ENCODE results near the gene ITGB6.
"Not testable (repeated sequence)": the region's sequence is repeated elsewhere in the genome, so short reads cannot be mapped to it uniquely, and the experiment has no call there.

The ITGB6 gene

DNA sequence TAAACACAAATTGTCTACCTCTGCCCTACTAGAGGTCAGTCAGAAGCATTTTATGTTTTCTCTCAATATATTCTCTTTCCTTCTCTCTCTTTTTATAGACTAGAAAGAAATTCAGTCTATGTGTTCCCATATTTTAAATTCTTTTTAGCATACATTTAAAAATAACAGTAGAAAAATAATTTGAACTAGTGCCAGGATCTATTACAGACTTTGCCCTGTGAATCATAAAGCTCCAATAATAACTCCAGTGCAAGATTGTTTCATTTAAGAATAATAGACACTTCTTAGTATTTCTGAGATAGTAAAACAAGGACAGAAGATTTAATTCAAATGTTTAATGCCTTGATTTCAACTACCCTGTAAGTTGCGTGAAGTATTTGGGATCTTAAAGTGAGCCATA is 60.1 kb downstream of the ITGB6 start:
- DNase-seq (ENCODE audit: low read depth in 2 of 2) = no peak

DNA sequence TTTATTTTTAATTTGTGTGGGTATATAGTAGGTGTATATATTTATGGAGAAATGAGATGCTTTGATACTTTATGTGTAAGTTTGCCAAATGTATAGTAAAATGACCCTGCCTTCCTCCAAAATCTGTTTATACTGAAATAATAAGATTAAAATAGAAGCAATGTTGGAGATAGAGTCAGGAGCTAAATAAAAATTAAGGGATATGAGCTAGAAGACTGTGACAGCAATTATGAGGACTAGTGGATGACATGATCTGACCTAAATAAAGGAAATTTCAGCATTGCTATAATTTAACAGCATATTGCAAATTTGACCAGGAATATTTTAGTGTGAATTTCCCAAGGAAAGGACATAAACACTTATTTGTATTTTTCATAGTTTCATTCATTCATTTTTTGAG is 60.7 kb downstream of the ITGB6 start:
- no peak for DNase-seq (ENCODE audit: low read depth in 2 of 2)

DNA sequence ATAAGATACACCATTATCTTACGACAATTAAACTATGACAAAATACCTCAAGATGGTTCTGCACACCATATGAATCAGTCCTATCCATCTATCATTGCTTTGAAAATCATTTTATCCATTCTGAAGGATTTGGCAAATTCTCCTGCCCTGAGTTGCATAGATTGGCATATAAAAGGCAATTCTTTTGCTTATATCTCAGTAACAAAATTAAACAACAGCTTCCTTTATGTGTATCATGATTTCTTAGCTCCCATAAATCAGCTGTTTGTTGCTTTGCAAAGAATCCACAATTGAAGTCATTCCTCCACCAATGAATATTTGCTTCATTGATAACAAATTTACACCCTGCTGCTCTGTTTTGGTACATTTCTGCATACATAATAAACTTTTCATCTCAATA is 61.7 kb downstream of the ITGB6 start:
- DNase-seq (ENCODE audit: low read depth in 2 of 2) = no peak

DNA sequence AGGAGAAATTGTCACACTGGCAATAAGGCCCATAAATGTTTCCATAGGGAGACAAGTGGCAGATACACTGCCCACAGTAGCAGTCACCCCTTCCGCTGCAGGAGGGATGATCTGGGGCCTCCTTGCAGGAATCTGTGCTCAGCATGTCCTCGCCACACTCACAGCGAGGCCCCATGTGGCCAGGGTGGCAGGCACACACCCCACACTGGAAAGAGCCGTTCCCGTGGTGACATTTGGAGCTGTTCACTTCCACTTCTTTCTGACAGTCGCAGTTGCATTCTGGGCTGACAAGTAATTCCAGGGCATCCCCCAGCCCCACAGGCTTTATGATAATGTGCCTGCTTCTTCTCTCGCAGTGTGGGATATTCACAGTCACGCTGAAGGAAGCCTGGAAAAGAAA is 62.6 kb downstream of the ITGB6 start:
- DNase-seq (ENCODE audit: low read depth in 2 of 2) = no peak

DNA sequence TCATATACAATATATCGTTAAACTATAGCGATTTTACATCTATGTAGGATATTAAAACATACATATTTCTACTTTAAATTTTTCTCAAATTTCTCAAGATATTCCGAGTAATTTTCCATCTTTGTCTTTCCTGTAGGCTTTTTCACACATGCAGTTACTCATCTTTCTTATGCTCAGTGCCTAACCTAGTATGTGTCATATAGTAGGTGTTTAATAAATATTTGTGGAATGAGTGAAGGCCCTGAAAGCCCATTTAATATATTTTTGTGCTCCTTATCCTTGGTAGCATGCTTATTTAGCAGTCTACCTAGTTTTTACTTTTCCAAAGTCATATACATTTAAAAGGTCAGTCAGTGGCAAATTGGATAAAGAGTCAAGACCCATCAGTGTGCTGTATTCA is 67.3 kb downstream of the ITGB6 start:
- no peak for DNase-seq (ENCODE audit: low read depth in 2 of 2)

DNA sequence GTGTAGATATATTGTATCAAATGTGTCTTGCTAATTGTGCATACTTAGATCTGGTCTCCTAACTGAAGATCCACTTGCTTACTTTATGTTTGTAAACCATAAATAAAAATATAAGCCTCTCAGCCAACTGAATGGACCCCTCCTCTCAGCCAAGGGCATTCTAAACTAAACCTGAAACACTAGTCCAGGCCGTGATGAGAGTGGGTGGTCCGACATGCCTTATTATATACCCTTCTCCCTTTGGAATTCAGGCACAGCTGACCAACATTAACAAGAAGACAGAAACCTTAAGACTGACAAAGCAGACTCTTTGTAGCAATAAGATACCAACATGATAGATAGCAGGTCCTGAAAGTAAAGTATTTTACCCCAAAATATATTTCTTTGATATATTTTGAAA is 73.3 kb downstream of the ITGB6 start:
- no peak for DNase-seq (ENCODE audit: low read depth in 2 of 2)

DNA sequence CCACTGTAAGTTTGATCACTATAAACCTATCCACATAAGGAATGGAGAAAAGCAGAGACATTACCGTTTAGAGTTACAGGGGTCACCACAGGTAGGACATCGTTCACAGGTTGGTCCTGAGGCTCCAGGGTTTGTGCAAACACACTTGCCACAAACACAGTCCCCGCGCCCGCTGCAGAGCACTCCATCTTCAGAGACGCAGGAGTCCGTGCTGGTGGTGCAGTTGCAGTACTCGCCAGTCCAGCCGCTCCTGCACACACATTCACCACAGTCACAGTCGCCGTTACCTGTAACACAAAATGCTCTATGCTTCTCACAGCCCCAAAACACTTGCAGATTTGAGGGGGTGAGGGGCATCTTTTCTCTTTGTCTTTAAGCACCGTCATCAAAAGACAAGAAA is 73.8 kb downstream of the ITGB6 start:
- no peak for DNase-seq (ENCODE audit: low read depth in 2 of 2)

DNA sequence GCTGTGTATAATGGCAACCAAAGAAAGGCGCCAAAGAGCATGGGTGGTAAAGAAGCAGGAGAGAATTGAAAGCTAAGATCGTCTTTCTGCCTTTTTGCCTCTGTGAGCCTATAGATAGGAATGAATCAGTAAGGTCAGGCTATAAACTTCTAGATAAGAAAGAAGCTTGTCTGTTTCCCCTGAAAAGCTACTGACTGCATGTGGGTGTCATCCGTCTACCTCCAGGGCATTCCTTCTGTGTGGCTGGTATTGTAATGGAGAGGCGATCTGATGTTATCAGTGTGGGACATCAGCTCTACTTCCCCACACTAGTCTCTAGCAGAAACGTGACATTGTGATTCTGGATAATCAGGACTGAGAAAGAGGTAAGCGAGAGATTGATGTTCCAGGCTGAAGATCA is 74.2 kb downstream of the ITGB6 start:
- no peak for DNase-seq (ENCODE audit: low read depth in 2 of 2)

DNA sequence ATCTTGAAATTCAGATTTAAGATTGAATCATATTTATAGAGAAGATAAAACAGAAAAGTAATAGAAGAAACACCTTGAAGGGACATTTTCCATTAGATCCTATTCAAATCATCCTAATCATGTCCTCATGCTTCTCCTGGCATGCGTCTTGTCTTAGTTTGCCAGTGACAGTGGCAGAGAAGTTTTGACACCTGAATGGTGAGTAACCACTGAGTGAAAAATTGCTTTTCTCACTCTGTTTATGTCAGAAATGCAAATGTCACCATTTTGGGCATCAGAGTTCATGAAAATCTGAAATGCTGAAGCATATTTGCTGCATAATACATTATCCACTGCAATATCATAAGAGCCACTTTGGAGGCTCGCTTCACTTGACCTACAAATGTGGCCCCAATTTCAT is 74.7 kb downstream of the ITGB6 start:
- no peak for DNase-seq (ENCODE audit: low read depth in 2 of 2)

DNA sequence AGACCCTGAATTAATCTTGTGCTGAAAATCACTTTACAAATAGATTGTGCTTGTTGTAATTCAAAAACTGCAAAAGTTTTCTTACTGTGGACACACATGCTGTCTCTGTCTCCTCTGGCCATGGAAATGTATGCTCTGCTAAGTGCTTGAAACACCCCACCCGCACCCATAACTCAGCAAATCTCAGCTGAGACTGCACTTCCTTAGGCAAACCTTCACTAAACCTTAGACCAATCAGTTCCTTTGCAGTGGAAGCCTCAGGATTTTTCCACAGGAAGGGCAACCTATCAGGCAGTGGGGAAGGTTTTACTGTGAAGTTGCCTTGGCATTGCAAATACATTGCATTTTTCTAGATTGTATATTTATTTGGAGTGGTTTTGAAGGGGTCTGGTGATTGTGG is 75.5 kb downstream of the ITGB6 start:
- DNase-seq (ENCODE audit: low read depth in 2 of 2) = no peak

DNA sequence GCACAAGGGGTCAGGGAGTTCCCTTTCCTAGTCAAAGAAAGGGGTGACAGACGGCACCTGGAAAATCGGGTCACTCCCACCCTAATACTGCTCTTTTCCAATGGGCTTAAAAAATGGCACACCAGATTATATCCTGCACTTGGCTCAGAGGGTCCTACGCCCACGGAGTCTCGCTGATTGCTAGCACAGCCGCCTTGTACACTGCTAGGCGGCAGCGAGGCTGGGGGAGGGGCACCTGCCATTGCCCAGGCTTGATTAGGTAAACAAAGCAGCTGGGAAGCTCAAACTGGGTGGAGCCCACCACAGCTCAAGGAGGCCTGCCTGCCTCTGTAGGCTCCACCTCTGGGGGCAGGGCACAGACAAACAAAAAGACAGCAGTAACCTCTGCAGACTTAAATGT is 85.4 kb downstream of the ITGB6 start:
- DNase-seq (ENCODE audit: low read depth in 2 of 2) = not testable (repeated sequence)

DNA sequence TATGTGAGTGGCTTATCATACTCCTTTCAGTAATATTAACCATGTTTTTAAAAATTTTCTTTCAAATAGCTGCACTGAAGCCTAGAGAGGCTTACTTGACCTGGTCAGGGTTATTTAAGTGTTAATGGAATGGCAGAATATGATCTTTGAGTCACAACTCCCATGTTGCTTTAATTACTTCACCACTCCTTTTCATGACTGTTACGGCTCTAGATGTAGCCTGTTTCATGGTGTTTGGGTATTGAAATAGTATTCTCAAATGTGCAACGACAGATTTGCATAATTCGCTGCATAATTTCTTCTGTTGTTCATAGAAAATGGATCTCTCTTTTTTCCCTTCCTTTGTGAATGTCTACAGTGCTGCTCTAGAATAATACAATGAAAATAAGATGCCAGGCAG is 86.1 kb downstream of the ITGB6 start:
- DNase-seq (ENCODE audit: low read depth in 2 of 2) = no peak

DNA sequence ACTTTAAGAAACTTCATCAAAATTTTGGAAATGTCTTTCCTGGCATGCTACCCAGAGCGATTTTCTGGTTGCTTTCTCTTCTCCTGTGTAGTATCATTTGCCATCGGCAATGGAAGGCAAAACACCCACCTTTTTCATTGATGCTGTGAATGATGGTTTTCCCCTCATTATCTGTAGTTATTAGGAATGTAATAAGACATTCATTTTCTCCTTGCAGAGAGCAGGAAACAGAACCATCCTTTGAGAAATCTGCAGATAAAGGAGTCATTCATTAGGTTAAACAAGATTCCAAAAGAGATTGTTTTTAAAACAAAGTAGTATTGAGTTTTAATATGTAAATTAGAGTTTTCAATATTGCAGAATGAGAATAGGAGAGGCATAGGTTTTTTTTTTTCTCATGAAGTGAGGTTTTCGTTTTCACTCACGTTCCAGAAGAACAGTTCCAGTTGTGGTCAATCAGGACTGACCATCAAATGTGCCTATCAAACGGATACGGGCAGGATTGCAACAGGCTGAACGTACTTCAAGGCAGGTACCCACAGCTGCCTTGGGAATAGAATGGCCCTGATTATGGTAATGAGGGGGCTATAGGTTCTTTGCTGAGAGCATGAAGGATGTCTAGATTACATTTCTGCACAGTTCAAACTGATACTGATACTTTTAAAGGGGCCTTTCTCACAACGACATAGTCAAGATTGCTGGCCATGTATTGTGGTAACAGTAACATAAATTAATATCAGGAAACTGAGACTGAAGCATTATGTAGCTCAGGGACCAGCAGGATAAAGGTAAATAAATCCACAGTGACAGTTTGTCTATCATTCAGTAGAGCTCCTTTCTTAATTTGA is 87.9 kb downstream of the ITGB6 start:
- DNase-seq (ENCODE audit: low read depth in 2 of 2) = no peak

DNA sequence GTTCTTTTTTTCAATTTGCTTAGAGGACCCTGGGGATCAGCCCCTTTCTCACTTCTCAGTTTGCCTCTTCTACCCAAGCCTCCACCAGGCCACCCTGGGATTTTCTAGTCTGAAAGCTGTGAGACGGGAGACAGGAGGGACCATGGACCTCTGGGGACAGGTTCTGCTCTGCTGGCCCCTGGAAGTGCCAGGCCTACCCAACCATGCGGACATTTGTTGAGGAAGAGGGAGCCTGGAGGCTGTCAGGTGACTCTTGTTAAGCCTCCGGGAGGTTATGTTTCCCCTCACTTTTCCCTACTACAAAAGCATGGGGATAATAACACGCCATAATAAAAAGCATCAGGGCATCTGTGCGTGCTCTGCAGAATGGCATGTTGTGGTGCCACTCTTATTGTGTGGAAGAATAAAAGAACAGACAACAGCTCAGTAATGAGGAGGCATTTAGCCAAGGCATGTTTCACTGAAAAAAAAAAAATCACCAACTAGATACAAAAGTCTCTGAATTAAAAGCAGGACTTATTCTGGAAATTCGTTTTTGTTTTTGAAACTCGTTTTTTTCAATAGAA is 89.3 kb downstream of the ITGB6 start:
- no peak for DNase-seq (ENCODE audit: low read depth in 2 of 2)

DNA sequence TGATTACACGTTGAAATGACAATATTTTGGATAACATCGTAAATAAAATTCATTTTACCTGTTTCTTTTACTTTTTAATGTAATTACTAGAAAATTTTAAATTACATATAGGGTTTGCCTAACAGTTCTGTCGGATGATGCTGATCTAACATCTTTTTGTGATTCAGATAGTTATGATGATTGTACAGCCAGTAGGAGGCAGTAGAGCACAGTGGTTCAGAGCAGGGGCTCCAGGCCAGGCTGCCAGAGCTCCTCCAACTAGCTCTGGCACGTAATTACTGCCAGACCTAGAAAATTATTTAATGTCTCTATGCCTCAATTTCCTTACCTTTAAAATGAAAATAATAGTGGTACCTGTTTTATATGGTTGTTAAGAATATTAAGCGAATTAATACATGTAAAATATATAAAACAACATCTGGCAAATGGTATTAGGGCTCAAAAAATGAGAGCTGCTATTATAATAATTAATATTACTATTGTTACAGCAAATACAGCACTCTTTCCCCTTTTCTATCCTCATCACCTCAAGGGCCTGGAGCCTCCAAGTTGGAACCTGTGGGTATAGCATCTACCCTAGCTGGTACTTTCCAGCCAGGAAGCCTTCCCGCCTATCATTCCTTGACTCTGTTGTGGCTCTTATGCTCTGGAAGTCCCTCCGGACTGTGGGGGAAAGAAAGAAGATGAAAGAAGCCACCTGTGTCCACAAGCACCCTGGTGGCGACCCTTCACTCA is 90.0 kb downstream of the ITGB6 start:
- DNase-seq (ENCODE audit: low read depth in 2 of 2) = peak in 1 of 2 donors; percentile 2

DNA sequence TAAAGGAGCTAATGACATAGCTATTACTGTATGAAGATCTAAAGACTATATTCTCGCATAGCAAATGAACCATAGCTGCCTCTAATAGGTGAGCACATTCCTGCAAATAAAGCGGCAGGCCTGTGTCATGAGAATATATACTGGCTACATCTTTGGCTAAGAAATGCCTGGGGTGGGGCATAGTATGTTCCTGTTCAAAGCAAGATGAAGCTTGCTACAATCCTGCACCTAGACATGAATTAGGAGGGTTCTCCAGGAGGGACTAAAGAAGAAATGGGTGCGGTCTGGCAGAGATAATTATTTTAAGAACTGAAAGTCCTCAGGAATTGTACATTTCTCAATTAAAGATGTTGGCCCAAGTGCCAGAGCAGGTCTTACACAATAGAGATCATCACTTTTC is 90.8 kb downstream of the ITGB6 start:
- no peak for DNase-seq (ENCODE audit: low read depth in 2 of 2)

DNA sequence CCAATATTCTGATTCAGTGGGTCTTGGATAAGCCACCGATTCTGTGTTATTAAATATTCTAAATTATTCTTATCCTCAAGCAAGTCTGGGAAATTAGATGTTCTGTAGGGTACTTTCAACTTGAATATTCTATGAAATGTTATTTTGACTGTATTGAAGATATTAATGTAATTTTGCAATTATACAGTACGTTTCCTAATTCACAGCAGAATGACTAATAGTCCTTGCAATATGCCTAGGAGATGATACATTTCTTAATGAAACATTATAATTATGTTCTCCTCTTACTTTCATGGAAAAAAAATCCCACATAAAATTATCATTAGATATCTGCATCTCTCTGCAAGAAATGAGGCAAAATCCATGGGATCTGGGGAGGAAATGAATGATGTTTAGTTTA is 91.4 kb downstream of the ITGB6 start:
- no peak for DNase-seq (ENCODE audit: low read depth in 2 of 2)

DNA sequence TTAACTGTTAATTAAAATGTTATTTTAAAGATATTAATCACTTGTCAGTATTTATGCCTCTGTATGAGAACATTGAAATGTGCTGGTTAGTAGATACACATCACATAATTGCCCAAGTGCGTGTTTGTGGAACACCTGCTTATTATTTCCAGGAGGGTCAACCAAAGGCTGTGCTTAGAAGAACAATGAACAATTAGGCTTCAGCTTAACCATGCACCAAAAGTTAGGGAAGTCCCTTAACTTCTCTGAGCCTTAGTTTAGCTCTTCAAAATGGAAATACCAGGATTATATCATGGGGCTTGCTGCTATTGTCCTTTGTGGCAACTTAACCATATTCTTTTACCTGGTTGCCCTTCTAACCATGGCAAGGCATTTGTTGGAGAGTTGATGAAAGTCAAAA is 94.7 kb downstream of the ITGB6 start:
- DNase-seq (ENCODE audit: low read depth in 2 of 2) = no peak

DNA sequence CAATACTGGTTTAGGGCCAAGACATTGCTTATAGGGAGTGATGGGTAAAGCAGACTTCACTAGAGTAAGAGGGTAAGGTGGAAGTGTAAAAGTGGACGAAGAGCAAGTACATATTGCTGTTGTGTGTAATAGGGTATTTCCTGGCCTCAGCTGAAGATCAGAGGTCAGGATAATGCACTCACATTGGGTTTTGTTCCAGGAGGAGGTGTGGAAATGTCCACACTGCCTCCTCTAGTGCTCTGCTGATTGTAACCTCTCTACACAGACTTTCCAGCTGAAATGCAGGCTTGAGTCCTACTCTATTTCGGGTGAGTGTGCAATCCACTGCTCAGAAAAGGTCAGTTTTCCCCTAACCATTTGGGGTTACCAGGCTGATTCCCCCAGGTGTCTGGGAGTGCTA is 96.0 kb downstream of the ITGB6 start:
- no peak for DNase-seq (ENCODE audit: low read depth in 2 of 2)

DNA sequence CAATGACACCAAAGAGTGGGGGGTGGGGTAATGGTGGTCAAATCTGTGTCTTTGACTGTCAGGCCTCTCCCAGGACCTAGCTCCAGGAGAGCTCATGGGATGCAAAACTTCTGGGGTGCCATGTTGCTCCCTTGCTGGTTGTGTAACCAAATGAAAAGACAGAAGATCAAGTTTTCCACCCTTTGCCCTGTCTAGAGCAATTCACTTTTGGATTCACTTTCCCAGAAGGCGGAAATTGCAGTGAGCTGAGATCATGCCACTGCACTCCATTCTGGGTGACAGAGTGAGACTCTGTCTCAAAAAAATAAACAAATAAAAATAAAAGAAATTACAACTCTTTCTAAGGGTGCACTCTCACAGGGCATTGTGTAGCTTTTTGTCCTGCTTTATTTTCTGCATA is 102.7 kb downstream of the ITGB6 start:
- DNase-seq (ENCODE audit: low read depth in 2 of 2) = no peak

DNA sequence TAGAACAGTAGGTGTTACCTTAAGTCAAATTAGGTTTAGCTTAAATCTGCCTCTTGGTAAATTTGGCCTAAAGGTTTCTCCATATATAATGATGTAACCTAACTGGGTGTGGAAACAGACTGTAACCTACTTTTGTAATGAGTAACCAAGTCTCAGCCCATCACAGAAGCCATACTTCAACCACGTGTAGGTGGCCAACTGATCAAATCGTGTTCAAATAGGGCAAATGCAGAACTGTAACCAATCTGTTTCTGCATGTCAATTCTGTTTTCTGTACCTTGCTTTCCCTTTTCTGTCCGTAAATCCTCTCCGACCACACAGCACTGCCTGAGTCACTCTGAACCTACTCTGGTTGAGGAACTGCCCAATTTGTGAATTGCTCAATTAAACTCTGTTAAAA is 103.7 kb downstream of the ITGB6 start:
- DNase-seq (ENCODE audit: low read depth in 2 of 2) = no peak

DNA sequence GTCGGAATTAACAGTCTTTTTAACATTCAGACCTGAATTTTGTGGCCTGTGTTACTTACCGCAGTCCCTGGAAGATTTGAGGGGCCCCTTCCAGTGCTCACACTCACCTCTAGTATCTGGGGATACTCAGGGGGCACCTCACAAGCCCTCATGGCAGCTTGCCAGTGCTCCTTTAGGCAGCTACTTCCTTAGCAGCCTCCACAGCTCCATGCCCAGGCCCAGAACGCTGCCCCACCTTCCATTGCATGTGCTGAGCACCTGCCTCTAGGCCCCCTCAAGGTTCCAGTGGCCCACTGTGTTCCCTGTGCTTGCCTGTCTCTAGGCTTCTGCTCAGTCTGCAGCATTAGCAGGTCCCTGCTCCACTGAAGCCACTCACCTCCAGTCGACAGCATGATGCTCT is 107.6 kb downstream of the ITGB6 start:
- no peak for DNase-seq (ENCODE audit: low read depth in 2 of 2)

DNA sequence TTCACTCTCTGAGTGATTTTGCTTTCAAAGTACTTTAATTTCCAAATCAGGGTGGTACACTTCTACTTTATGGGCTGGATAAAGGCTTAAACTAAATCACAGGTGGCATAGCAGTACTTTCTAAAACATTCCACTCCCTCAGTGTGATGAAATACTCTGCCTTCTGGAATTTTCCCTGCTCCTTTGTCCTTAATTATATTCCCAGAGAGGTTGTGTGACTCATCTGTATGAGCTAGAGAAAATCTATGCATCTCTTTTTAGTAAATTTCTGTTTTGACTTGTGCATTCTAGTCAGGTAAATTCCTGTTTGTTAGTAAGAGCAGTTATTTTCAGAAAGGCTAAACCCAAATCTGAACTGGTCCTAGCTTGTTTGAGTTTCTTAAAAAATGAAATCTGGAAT is 108.7 kb downstream of the ITGB6 start:
- no peak for DNase-seq (ENCODE audit: low read depth in 2 of 2)
